ENCODE results near the gene GTF2A2.

Gene GTF2A2

GRCh38 chr15:59678172-59678571, 20.9 kb upstream of the GTF2A2 start:
- TF ChIP-seq CTCF (IDR thresholded peaks at IDR 0.05; ENCODE audit: low read depth, low read length, missing control alignments) = no peak
- no peak for DNase-seq (ENCODE audit: low read depth)
- no peak overlapping the region for H3K4me3 ChIP-seq (ENCODE audit: low read depth, low read length)
- in situ Hi-C loops (cut with HindIII; ENCODE audit: low sequenced_read_pairs) = no loop called here

DNA sequence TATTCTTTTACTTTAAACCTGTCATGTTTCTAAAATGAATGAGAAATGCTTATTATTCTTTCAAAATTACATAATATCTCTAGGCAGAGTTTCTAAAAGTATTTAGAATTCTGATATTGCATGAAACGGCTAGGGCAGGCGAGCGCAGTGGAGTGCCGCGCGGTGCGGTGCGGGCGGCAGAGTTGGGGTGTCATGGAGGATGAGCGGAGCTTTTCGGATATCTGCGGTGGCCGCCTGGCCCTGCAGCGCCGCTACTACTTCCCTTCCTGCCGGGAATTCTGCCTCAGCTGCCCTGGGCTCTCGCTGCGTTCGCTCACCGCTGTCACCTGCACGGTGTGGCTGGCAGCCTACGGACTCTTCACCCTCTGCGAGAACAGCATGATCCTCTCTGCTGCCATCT, 19.2 kb upstream of the GTF2A2 start:
- in situ Hi-C loops (cut with HindIII; ENCODE audit: low sequenced_read_pairs) = no loop called here
- TF ChIP-seq CTCF (IDR thresholded peaks at IDR 0.05; ENCODE audit: low read depth, low read length, missing control alignments) = no peak
- no peak overlapping the region for H3K4me3 ChIP-seq (ENCODE audit: low read depth, low read length)
- DNase-seq (ENCODE audit: low read depth) = no peak

- H3K4me3 ChIP-seq (ENCODE audit: low read depth, low read length) = no peak overlapping the region
- no peak for DNase-seq (ENCODE audit: low read depth)
- in situ Hi-C loops (cut with HindIII; ENCODE audit: low sequenced_read_pairs) = no loop called here
- no peak for TF ChIP-seq CTCF (IDR thresholded peaks at IDR 0.05; ENCODE audit: low read depth, low read length, missing control alignments)
Measured at GRCh38 chr15:59674361-59674877, 17.1 kb upstream of the GTF2A2 start.

DNA sequence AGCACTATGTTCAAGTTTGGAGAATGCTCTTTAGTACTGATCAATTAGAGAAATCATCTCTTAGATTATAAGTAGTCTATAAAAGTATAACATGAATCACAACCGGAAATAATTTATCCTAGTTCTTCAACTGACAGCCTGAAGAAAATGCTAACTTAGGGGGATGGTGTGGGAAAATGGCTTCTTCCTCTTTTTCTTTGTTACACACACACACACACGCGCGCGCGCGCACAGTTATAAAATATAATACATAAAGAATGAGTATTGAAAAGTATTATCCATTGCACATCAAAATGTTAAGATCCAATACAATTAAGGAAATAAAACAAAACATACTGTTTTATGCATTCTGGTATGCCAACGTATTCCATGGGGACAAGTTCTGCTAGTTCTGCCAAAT, 11.2 kb upstream of the GTF2A2 start:
- no peak for TF ChIP-seq CTCF (IDR thresholded peaks at IDR 0.05; ENCODE audit: low read depth, low read length, missing control alignments)
- H3K4me3 ChIP-seq (ENCODE audit: low read depth, low read length) = no peak overlapping the region
- no peak for DNase-seq (ENCODE audit: low read depth)
- in situ Hi-C loops (cut with HindIII; ENCODE audit: low sequenced_read_pairs) = no loop called here

DNA sequence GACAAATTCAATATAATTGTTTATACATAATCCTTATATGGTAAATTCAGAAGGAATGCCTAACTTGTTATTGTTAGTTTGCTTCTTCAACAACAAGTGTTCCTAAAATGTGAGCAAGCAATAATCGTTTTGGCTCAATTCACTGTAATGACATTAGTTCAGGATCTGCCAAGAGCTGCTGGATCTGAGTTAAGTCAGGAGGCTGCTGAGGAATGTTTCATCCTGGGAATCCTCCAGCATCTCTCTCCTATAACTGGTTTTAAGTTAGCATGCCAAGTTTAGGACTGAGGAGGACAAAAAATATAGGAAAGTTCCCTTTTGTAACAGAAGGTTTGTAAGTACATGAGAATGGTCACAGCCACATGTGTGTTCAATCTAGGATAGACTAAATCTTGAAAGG, 4.9 kb upstream of the GTF2A2 start:
- in situ Hi-C loops (cut with HindIII; ENCODE audit: low sequenced_read_pairs) = no loop called here
- DNase-seq (ENCODE audit: low read depth) = peak; percentile 24
- H3K4me3 ChIP-seq (ENCODE audit: low read depth, low read length) = no peak overlapping the region
- TF ChIP-seq CTCF (IDR thresholded peaks at IDR 0.05; ENCODE audit: low read depth, low read length, missing control alignments) = no peak

- DNase-seq (ENCODE audit: low read depth) = no peak
- in situ Hi-C loops (cut with HindIII; ENCODE audit: low sequenced_read_pairs) = no loop called here
- no peak for TF ChIP-seq CTCF (IDR thresholded peaks at IDR 0.05; ENCODE audit: low read depth, low read length, missing control alignments)
- H3K4me3 ChIP-seq (ENCODE audit: low read depth, low read length) = no peak overlapping the region
Measured at GRCh38 chr15:59659366-59659765, 2.1 kb upstream of the GTF2A2 start.
